Measurements from ENCODE around the gene PSME4. TPM values are rescaled to one million over a fixed set of nuclear protein-coding genes. Genes with fewer than 3 reads are reported as not detected.

The PSME4 gene
- total RNA-seq, 4 donors from 2014 or later, result 23.8 to 51.2 (median 34.2) TPM

GRCh38 chr2:53960476-53960875 is 10.3 kb downstream of the PSME4 start:
- DNase-seq, result no peak
- H3K4me1 ChIP-seq, result no peaks in the 10 kb centered on the region
- TF ChIP-seq POLR2A (IDR thresholded peaks at IDR 0.05), result no peak
- TF ChIP-seq, protein P1, sequence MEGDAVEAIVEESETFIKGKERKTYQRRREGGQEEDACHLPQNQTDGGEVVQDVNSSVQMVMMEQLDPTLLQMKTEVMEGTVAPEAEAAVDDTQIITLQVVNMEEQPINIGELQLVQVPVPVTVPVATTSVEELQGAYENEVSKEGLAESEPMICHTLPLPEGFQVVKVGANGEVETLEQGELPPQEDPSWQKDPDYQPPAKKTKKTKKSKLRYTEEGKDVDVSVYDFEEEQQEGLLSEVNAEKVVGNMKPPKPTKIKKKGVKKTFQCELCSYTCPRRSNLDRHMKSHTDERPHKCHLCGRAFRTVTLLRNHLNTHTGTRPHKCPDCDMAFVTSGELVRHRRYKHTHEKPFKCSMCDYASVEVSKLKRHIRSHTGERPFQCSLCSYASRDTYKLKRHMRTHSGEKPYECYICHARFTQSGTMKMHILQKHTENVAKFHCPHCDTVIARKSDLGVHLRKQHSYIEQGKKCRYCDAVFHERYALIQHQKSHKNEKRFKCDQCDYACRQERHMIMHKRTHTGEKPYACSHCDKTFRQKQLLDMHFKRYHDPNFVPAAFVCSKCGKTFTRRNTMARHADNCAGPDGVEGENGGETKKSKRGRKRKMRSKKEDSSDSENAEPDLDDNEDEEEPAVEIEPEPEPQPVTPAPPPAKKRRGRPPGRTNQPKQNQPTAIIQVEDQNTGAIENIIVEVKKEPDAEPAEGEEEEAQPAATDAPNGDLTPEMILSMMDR (IDR thresholded peaks at IDR 0.05), result no peak
- no peak overlapping the region for H3K27ac ChIP-seq
- no peak overlapping the region for H3K4me3 ChIP-seq
- no peaks in the 10 kb centered on the region for H3K9me3 ChIP-seq
- no peaks in the 10 kb centered on the region for H3K27me3 ChIP-seq
- no peaks in the 10 kb centered on the region for H3K36me3 ChIP-seq

GRCh38 chr2:53958443-53958842 is 12.3 kb downstream of the PSME4 start:
- H3K27me3 ChIP-seq, result no peaks in the 10 kb centered on the region
- H3K4me1 ChIP-seq, result no peaks in the 10 kb centered on the region
- DNase-seq, result no peak
- H3K27ac ChIP-seq, result no peak overlapping the region
- no peaks in the 10 kb centered on the region for H3K9me3 ChIP-seq
- TF ChIP-seq, protein P1 (IDR thresholded peaks at IDR 0.05), result no peak
- TF ChIP-seq POLR2A (IDR thresholded peaks at IDR 0.05), result no peak
- no peak overlapping the region for H3K4me3 ChIP-seq
- H3K36me3 ChIP-seq, result no peaks in the 10 kb centered on the region

DNA sequence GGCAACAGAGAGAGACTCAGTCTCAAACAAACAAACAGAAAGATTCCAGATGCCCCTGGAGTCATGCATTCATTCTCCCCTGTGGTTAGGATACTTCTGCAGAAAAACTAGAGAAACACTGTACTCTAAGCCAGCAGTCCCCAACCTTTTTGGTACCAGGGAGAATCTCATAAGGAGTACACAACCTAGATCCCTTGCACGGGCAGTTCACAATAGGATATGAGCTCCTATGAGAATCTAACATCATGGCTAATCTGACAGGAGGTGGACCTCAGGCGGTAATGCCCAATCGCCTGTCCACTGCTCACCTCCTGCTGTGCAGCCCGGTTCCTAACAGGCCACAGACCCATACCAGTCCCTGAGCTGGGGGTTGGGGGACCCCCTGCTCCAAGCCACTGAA is 18.3 kb downstream of the PSME4 start:
- H3K4me1 ChIP-seq, result no peaks in the 10 kb centered on the region
- DNase-seq, result no peak
- no peaks in the 10 kb centered on the region for H3K27me3 ChIP-seq
- peaks cover 0 to 4% (median 0%) of the 10 kb centered on the region in 3 donors for H3K36me3 ChIP-seq
- H3K4me3 ChIP-seq, result no peak overlapping the region
- H3K9me3 ChIP-seq, result no peaks in the 10 kb centered on the region
- H3K27ac ChIP-seq, result no peak overlapping the region
- no peak for TF ChIP-seq POLR2A (IDR thresholded peaks at IDR 0.05)
- TF ChIP-seq, protein P1 (IDR thresholded peaks at IDR 0.05), result no peak

- no peak overlapping the region for H3K4me3 ChIP-seq
- H3K36me3 ChIP-seq, result peaks cover 0 to 20% (median 0%) of the 10 kb centered on the region in 3 donors
- DNase-seq, result no peak
- no peaks in the 10 kb centered on the region for H3K27me3 ChIP-seq
- no peak overlapping the region for H3K27ac ChIP-seq
- no peaks in the 10 kb centered on the region for H3K9me3 ChIP-seq
- peaks cover 0 to 4% (median 0%) of the 10 kb centered on the region in 4 donors for H3K4me1 ChIP-seq
- TF ChIP-seq POLR2A (IDR thresholded peaks at IDR 0.05), result no peak
- TF ChIP-seq, protein P1 (IDR thresholded peaks at IDR 0.05), result no peak
Measured at GRCh38 chr2:53949457-53949856, 21.3 kb downstream of the PSME4 start.

- no peak for TF ChIP-seq POLR2A (IDR thresholded peaks at IDR 0.05)
- TF ChIP-seq, protein P1 (IDR thresholded peaks at IDR 0.05), result no peak
- no peaks in the 10 kb centered on the region for H3K9me3 ChIP-seq
- H3K36me3 ChIP-seq, result peaks cover 0 to 24% (median 0%) of the 10 kb centered on the region in 3 donors
- no peak for DNase-seq
- H3K27ac ChIP-seq, result no peak overlapping the region
- no peaks in the 10 kb centered on the region for H3K27me3 ChIP-seq
- H3K4me3 ChIP-seq, result no peak overlapping the region
- peaks cover 0 to 5% (median 2%) of the 10 kb centered on the region in 4 donors for H3K4me1 ChIP-seq
Measured at GRCh38 chr2:53945538-53945937, 25.3 kb downstream of the PSME4 start.

GRCh38 chr2:53944542-53944941 is 26.3 kb downstream of the PSME4 start:
- Histone ChIP-seq H3K4me1 (peaks cover 0 to 5% (median 2%) of the 10 kb centered on the region in 4 donors), H3K27me3 (no peaks in the 10 kb centered on the region), H3K4me3 (no peak overlapping the region), H3K9me3 (no peaks in the 10 kb centered on the region), H3K36me3 (peaks cover 0 to 24% (median 0%) of the 10 kb centered on the region in 3 donors), H3K27ac (no peak overlapping the region)
- no peak for TF ChIP-seq POLR2A (IDR thresholded peaks at IDR 0.05)
- TF ChIP-seq, protein P1 (IDR thresholded peaks at IDR 0.05), result no peak
- no peak for DNase-seq

Measured in Peyer's patch (tissue), 4 donors.